ENCODE results near the gene UVSSA.

DNA sequence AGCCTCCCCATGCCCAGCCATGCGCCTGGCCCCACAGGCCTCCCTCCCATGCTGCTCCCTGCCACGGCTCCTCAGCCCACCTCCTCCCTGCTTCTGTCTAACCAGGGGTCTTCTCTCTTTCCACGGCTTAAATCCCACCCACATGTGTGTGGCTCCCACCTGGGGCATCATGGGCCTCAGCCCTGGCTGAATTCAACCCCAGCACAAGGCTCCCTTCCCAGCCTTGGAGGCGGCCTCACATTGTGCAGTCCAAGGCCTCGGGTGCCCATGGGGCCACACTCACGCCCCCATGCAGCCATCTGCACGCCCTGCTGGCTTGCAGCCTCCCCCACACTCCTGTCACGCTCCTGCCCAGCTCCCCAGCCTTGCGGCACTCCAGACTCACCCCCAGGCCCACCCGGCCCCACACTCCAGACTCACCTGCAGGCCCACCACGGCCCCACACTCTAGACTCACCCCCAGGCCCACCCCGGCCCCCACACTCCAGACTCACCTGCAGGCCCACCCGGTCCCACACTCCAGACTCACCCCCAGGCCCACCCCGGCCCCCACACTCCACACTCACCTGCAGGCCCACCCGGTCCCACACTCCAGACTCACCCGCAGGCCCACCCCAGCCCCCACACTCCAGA is 30.4 kb upstream of the UVSSA start:
- TF ChIP-seq CTCF (IDR thresholded peaks at IDR 0.05), result no peak
- no peak for TF ChIP-seq POLR2AphosphoS5 (IDR thresholded peaks at IDR 0.05; ENCODE audit: insufficient read depth in 1 of 2, low read depth in 1 of 2)
- no peak for TF ChIP-seq POLR2A (IDR thresholded peaks at IDR 0.05)

Measured in vagina (tissue), 2 donors.